ENCODE data around the gene GDF2. TPM values are rescaled to one million over a fixed set of nuclear protein-coding genes. Genes with fewer than 3 reads are reported as not detected.

Gene GDF2
- not detected for total RNA-seq
- long read RNA-seq = 0 reads

DNA sequence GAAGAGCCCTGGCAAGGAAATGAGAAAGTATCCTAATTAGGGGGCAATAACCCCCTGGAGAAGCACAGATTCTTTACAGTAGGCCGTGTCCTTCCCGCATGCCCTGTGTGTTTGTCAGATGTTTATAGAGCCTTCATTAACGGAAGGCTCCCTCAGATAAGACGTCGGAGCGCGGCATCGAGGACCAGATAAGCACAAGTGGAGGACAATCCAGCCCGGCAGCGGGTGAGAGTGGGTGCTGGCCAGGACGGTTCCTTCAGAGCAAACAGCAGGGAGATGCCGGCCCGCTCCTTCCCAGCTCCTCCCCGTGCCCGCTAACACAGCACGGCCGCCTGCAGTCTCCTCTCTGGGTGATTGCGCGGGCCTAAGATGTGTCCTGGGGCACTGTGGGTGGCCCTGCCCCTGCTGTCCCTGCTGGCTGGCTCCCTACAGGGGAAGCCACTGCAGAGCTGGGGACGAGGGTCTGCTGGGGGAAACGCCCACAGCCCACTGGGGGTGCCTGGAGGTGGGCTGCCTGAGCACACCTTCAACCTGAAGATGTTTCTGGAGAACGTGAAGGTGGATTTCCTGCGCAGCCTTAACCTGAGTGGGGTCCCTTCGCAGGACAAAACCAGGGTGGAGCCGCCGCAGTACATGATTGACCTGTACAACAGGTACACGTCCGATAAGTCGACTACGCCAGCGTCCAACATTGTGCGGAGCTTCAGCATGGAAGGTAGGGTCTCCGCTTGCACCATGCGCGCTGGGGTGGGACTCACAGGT lies at the start of gene GDF2:
TSS of gene GDF2 (plus strand) at position 155 of the 762 bp plus-strand sequence. CDS start at position 370, 215 bp downstream.
- Histone ChIP-seq H3K36me3 (no peaks in the 10 kb centered on the region), H3K4me1 (no peaks in the 10 kb centered on the region), H3K4me3 (no peak within 1 kb of the TSS), H3K27me3 (no peaks in the 10 kb centered on the region), H3K27ac (no peak within 1 kb of the TSS), H3K9me3 (no peaks in the 10 kb centered on the region)
- intact Hi-C loops (cut with DNase I) = no loop called here
- peak; percentile 48 for DNase-seq
- ATAC-seq = no peak
- no peak for TF ChIP-seq CTCF (IDR thresholded peaks at IDR 0.05)

DNA sequence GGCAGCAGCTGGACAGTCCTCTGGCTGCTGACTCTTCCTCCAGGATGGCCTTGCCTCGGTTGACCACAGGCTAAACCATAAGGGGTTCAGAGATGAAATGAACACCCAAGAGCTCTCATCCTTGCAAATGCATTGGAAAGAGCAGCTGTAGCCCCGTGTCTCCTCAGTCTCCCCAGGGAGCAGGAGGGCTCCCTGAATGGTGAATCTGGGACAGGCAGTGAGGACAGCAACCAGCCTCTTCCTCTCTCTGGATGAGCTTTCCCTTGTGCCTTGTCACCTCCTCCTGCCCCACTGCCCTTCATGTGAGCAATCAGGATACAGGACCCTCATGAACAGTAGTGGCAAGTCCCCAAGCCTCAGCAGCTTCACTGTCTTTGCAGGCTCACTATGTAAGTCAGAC lies 46.2 kb upstream of the GDF2 start:
- no peak for ATAC-seq
- Histone ChIP-seq H3K4me1 (no peaks in the 10 kb centered on the region), H3K4me3 (no peak overlapping the region), H3K27ac (no peak overlapping the region), H3K9me3 (no peaks in the 10 kb centered on the region), H3K36me3 (no peaks in the 10 kb centered on the region), H3K27me3 (no peaks in the 10 kb centered on the region)
- intact Hi-C loops (cut with DNase I) = no loop called here
- no peak for DNase-seq
- TF ChIP-seq CTCF (IDR thresholded peaks at IDR 0.05) = no peak

DNA sequence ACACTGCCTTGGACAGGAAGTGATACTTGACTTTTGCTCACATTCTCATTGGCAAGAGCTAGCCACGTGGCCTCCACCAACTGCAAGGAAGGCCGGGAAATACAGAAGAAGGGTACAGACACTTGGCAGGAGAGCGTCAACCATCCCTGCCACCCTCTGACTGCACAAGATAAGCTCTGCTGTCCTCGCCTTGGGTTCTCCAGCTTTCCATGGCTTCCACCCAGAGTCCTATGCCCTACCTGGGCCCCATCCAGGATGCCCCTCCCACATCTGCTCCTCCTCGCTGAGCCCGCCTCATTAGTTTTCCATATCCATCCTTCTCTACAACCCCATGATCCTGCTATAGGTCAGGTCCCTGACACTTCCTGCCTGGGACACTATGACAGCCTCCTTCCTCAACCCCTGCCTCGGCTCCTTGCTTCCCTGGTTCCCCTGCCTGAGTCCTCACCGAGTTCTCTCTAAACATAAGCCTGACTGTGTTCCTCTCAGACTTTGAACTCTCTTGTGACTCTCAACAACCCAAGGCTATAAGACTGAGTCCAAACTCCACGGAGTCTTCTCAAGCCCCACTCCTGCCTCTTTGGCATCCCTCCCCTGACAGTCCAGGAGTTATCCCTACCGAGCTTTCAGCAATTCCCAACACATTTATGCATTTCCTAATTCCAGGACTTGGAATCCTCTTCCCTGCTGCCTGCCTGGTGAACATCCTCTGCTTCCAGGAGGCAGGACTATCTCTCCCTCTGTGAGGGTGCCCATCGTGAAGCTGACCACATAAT lies 45.5 kb upstream of the GDF2 start:
- intact Hi-C loops (cut with DNase I) = no loop called here
- no peak for TF ChIP-seq CTCF (IDR thresholded peaks at IDR 0.05)
- Histone ChIP-seq H3K27me3 (no peaks in the 10 kb centered on the region), H3K27ac (no peak overlapping the region), H3K36me3 (no peaks in the 10 kb centered on the region), H3K4me1 (no peaks in the 10 kb centered on the region), H3K4me3 (no peak overlapping the region), H3K9me3 (no peaks in the 10 kb centered on the region)
- DNase-seq (no peak), ATAC-seq (no peak)

DNA sequence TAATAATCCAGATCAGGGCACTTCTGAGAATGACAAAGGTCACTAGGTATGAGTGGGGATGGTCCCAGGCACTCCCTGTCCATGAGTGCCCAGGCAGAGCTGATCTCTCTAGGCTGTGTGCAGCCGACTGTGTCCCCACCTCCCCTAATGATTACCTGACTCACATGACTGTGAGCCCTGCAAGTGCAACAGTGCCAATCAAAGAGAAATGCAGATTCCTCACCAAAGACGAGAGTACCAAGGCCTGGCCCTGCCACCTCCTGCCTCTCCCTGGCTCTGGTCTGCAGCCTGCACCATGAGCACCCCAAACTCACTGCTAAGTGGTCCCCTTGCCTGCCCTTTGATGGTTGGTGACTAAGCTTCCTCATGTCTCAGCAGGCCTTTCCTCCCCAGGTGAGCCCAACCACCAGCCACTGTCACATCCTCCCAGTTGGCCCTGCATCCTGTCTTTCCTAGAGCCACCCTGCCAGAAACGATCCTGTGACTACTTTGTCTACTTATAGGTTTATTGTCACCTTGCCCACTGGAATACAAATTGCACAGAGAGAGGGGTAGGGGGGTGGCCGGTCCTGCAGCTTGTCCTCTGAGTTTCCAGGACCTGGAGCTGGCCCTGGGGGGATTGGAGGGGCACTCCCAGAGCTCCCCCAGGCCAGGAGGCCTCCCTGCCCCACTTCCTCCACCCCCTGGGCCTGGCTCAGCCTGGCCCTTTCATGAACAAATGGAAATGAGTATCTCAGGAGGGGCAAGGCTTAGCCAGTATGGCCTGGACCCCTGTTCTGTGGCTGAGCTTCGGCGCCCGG lies 44.7 kb upstream of the GDF2 start:
- Histone ChIP-seq H3K27ac (no peak overlapping the region), H3K4me3 (no peak overlapping the region), H3K27me3 (no peaks in the 10 kb centered on the region), H3K4me1 (no peaks in the 10 kb centered on the region), H3K36me3 (no peaks in the 10 kb centered on the region), H3K9me3 (no peaks in the 10 kb centered on the region)
- DNase-seq = no peak
- ATAC-seq = no peak
- no peak for TF ChIP-seq CTCF (IDR thresholded peaks at IDR 0.05)
- intact Hi-C loops (cut with DNase I) = no loop called here

DNA sequence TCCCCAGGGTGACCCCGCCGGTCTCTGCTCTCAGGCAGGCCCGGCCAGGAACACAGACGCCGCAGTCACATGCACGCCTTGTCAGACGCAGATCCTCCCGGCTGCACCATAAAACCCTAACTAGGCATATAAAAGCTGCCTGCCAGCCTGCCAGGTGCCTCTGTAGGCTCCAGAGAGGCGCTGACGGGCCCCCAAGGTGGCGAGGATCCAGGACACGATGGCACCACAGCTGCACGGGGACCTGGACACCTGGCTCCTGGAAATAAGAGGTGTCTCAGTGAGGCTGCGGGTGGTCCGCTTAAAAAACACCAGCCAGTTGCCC lies 44.1 kb upstream of the GDF2 start:
- H3K27me3 ChIP-seq = no peaks in the 10 kb centered on the region
- H3K4me3 ChIP-seq = no peak overlapping the region
- H3K36me3 ChIP-seq = no peaks in the 10 kb centered on the region
- no peak overlapping the region for H3K27ac ChIP-seq
- H3K9me3 ChIP-seq = no peaks in the 10 kb centered on the region
- H3K4me1 ChIP-seq = no peaks in the 10 kb centered on the region
- no peak for TF ChIP-seq CTCF (IDR thresholded peaks at IDR 0.05)
- DNase-seq = no peak
- ATAC-seq = no peak
- intact Hi-C loops (cut with DNase I) = no loop called here

Data from upper lobe of right lung (tissue), 1 donor.